Heart left ventricle (tissue), 16 donors: Measurements from ENCODE around the gene TSPYL1. TPM values are rescaled to one million over a fixed set of nuclear protein-coding genes. Genes with fewer than 3 reads are reported as not detected.

Source experiments
- ATAC-seq, 4 donors: fragments of 200-7000 bp; cut with Tn5 transposase; one replicate each; pipeline ENCODE4 v1.9.1; 2020 to 2022; ENCODE audit warnings: moderate library complexity in 4 of 4, mild to moderate bottlenecking in 3 of 4, moderate number of reproducible peaks in 1 of 4
- DNase-seq, 5 donors: peaks; one replicate each; pipeline ENCODE4 v3.0.0-alpha.2; 2020
- H3K27ac ChIP-seq, 12 donors: fragments of 200-600 bp; sonication (generic) in 4 of 12; one replicate each; pipeline versions ENCODE4 v1.5.0 to v1.8.0; 2016 to 2022; ENCODE audit warnings: mild to moderate bottlenecking in 2 of 12
- H3K27me3 ChIP-seq, 9 donors: fragments of 200-600 bp; sonication (generic) in 2 of 9; one replicate each; pipeline versions ENCODE4 v1.5.1 to v1.8.0; 2016 to 2022; ENCODE audit warnings: mild to moderate bottlenecking in 3 of 9
- H3K36me3 ChIP-seq, 9 donors: fragments of 200-600 bp; sonication (generic) in 2 of 9; one replicate each; pipeline versions ENCODE4 v1.5.0 to v1.8.0; 2018 to 2022; ENCODE audit warnings: mild to moderate bottlenecking in 2 of 9
- H3K4me1 ChIP-seq, 12 donors: fragments of 200-600 bp; sonication (generic) in 4 of 12; one replicate each; pipeline versions ENCODE4 v1.5.0 to v1.8.0; 2016 to 2022; ENCODE audit warnings: mild to moderate bottlenecking in 3 of 12
- H3K4me3 ChIP-seq, 12 donors: fragments of 200-600 bp; sonication (generic) in 4 of 12; one replicate each; pipeline versions ENCODE4 v1.5.0 to v1.8.0; 2017 to 2022; ENCODE audit warnings: mild to moderate bottlenecking in 9 of 12, moderate library complexity in 4 of 12
- H3K9me3 ChIP-seq, 12 donors: fragments of 200-600 bp; sonication (generic) in 4 of 12; one replicate each; pipeline versions ENCODE4 v1.5.0 to v1.8.0; 2016 to 2022; ENCODE audit warnings: mild to moderate bottlenecking in 1 of 12
- CTCF ChIP-seq, 12 donors: fragments of 200-600 bp; sonication (generic) in 4 of 12; IDR thresholded peaks; one replicate each; pipeline versions ENCODE4 v1.5.0 to v1.8.0; 2018 to 2022; ENCODE audit warnings: antibody characterized with exemption in 12 of 12, mild to moderate bottlenecking in 5 of 12
- POLR2A ChIP-seq, 2 donors: fragments of 450-650 bp; IDR thresholded peaks; one replicate each; pipeline ENCODE4 v1.6.1; 2017; ENCODE audit warnings: antibody characterized with exemption in 2 of 2, mild to moderate bottlenecking in 2 of 2, moderate library complexity in 2 of 2
- WGBS, 4 donors: extraction: QIAGEN DNeasy Blood & Tissue Kit in 2 of 4; methylation state at CpG; one replicate each; pipeline versions ENCODE4 v1.1.5 to v1.1.7; 2013 to 2018; 5-methylcytosine and 5-hydroxymethylcytosine counted together
- intact Hi-C, 10 donors: fragments of 100-400 bp; cut with DNase I; formaldehyde crosslinking; loops; one replicate each; pipeline versions ENCODE4 v1.11.1 to v1.14.2; 2022
- polyA plus RNA-seq, 2 donors: library from polyadenylated mRNA; stranded (reverse); fragments of 200-250 nt; gene quantifications; one replicate each; pipeline ENCODE4 v1.2.3, GENCODE V29; 2013
- total RNA-seq, 9 donors: library from RNA; depleted of rRNA in 2 of 9; stranded (reverse); fragments of >200 nt in 2 of 9; fragmentation: NEBNext Ultra II Directional in 3 of 9; extraction: Animal tissue kit (Norgen Biotek cat#: 25700) in 3 of 9; gene quantifications; one replicate each; pipeline versions ENCODE4 v1.1.0 to v1.2.4, GENCODE V29; 2016 to 2023
- donor health status: ischemic (EF 13 %, LVEDD 7.1; RV severe dilation, severe dysfunction).
- donor health status: healthy with polysubstance abuse.
- donor health status: DM: no; HTN: yes; CAD: no.
- donor health status: DM: no; HTN: no; CAD: no.
- donor health status: ischemic (EF 25% LVEDD 6.9; RV normal size, moderate dysfunction).
- donor health status: ischemic (EF 25% LVEDD 5.7; RV mildly dilated, moderate dysfunction).
- donor health status: healthy.
- donor health status: DM: yes; HTN: yes; CAD: no.
- donor health status: ischemic (EF 35%, LVEDD 5.7; RV mildly dilated, moderate dysfunction).
- donor health status: nonischemic (EF 11% LVEDD 7.7; RV severe dilation, severe dysfunction).
- donor health status: DM: yes; HTN: yes; CAD: no.
- donor health status: PGD.
- donor health status: ischemic (EF 29% LVEDD 5.4; RV normal size, mild dysfunction).
- donor health status: nonischemic (EF 23%, LVEDD 6.1; RV moderate dilation, normal function).

TSPYL1 gene
- total and polyA plus RNA-seq, 11 donors: 24.8 to 150 (median 98.4) TPM

DNA sequence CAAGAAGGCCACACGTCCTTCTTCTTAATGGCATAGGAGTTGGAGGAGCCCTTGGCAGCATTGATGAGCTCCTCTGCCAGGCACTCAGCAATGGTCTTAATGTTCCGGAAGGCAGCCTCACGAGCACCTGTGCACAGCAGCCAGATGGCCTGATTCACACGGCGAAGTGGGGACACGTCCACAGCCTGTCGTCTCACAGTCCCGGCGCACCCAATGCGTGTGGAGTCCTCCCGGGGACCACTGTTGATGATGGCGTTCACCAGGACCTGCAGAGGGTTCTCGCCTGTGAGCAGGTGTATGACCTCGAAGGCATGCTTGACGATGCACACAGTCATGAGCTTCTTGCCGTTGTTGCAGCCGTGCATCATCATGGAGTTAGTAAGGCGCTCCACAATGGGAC lies 21.2 kb downstream of the TSPYL1 start:
- Histone ChIP-seq H3K36me3 (peaks cover 0 to 9% (median 5%) of the 10 kb centered on the region in 9 donors), H3K9me3 (peaks cover 0 to 13% (median 0%) of the 10 kb centered on the region in 12 donors), H3K27me3 (no peaks in the 10 kb centered on the region), H3K4me3 (no peak overlapping the region), H3K4me1 (peaks cover 0 to 18% (median 8%) of the 10 kb centered on the region in 12 donors), H3K27ac (no peak overlapping the region)
- intact Hi-C loops: no loop called here
- ATAC-seq: no peak
- TF ChIP-seq POLR2A (IDR thresholded peaks at IDR 0.05): no peak
- 96 to 98% (median 97%) methylated on average over 13 to 18 of the region's 18 CpGs for WGBS, 4 donors
- no peak for DNase-seq

DNA sequence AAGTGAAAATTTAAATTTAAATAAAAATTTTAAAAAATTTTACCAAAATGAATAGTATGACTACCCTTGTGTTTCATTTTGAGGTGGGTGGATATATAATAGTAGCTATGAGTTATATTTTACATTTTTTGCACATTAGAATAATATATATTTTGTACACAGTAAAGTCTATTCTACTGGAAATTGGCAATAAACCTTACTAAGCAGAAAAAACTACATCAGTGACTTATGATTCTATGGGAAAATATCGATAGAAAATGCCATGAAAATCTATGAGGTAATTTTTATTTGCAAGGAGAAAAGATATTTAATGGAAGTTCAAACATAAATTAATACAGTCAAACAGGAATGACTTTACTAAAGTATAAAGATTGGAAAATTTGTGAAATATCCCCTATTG lies 23.0 kb downstream of the TSPYL1 start:
- no peak for DNase-seq
- H3K9me3 ChIP-seq: no peaks in the 10 kb centered on the region
- H3K4me1 ChIP-seq: peaks cover 0 to 34% (median 24%) of the 10 kb centered on the region in 12 donors
- no peak for ATAC-seq
- WGBS, 4 donors: 94 to 98% (median 97%) methylated on average over 1 of the region's 1 CpG
- no peak overlapping the region for H3K27ac ChIP-seq
- no peak overlapping the region for H3K4me3 ChIP-seq
- TF ChIP-seq POLR2A (IDR thresholded peaks at IDR 0.05): no peak
- TF ChIP-seq CTCF (IDR thresholded peaks at IDR 0.05): no peak
- H3K36me3 ChIP-seq: peaks cover 0 to 9% (median 5%) of the 10 kb centered on the region in 9 donors
- H3K27me3 ChIP-seq: no peaks in the 10 kb centered on the region
- intact Hi-C loops: no loop called here

- ATAC-seq: peak in 2 of 4 donors; percentile 9 to 13
- 37 to 58% (median 42%) methylated on average over 5 of the region's 5 CpGs for whole genome bisulfite sequencing, 4 donors
- H3K36me3 ChIP-seq: peaks cover 0 to 9% (median 5%) of the 10 kb centered on the region in 9 donors
- no peak for DNase-seq
- peak overlapping the region in 11 of 12 donors; percentile 11 to 93 (median 87) for H3K27ac ChIP-seq
- H3K4me3 ChIP-seq: peak overlapping the region in 8 of 12 donors; percentile 72 to 95 (median 90)
- peaks cover 0 to 47% (median 36%) of the 10 kb centered on the region in 12 donors for H3K4me1 ChIP-seq
- H3K9me3 ChIP-seq: no peaks in the 10 kb centered on the region
- no peaks in the 10 kb centered on the region for H3K27me3 ChIP-seq
- intact Hi-C loops: no loop called here
- TF ChIP-seq POLR2A (IDR thresholded peaks at IDR 0.05) (no peak), CTCF (IDR thresholded peaks at IDR 0.05) (no peak)
These were observed 24.4 kb downstream of the TSPYL1 start for GRCh38 chr6:116255246-116255800.

- peak overlapping the region; percentile 61 to 98 (median 90) for H3K4me3 ChIP-seq
- intact Hi-C loops: loop anchor here in 2 of 10 donors (1.0 kb wide), 2 partner anchors 25 to 26 kb away; partner anchors contain the start of gene TSPYL1 (in 1 of the 2)
- WGBS, 4 donors: 7 to 10% (median 7%) methylated on average over 4 of the region's 4 CpGs
- ATAC-seq (no peak), DNase-seq (no peak)
- no peaks in the 10 kb centered on the region for H3K27me3 ChIP-seq
- no peaks in the 10 kb centered on the region for H3K9me3 ChIP-seq
- H3K36me3 ChIP-seq: peaks cover 0 to 9% (median 3%) of the 10 kb centered on the region in 9 donors
- TF ChIP-seq CTCF (IDR thresholded peaks at IDR 0.05) (no peak), POLR2A (IDR thresholded peaks at IDR 0.05) (no peak)
- H3K4me1 ChIP-seq: peaks cover 0 to 54% (median 44%) of the 10 kb centered on the region in 12 donors
- H3K27ac ChIP-seq: peak overlapping the region; percentile 72 to 94 (median 88)
These were observed 25.3 kb downstream of the TSPYL1 start for GRCh38 chr6:116254297-116255056.
